ENCODE data around the gene TMEM260.

- TF ChIP-seq CTCF (IDR thresholded peaks at IDR 0.05 in 8 of 11, conservative IDR thresholded peaks at IDR 0.05 in 3 of 11) (no peak), POLR2A (IDR thresholded peaks at IDR 0.05) (no peak), POLR2AphosphoS5 (IDR thresholded peaks at IDR 0.05) (no peak)
Observed at GRCh38 chr14:56659378-56659777, 79.8 kb downstream of the TMEM260 start.

All from spleen (tissue), 7 donors.